KMS-11 (cell line): Measurements from ENCODE around the gene MAP2K7.

Source experiments
- H2AFZ ChIP-seq: fragments of 200-600 bp; sonication (generic); 2 replicates; pipeline ENCODE4 v1.6.1; 2016; ENCODE audit warnings: antibody characterized with exemption, mixed run types, low read depth
- H3K27ac ChIP-seq: fragments of 200-600 bp; sonication (generic); 2 replicates; pipeline ENCODE4 v1.6.1; 2016; ENCODE audit warnings: mild to moderate bottlenecking, mixed run types
- H3K27me3 ChIP-seq: fragments of 200-600 bp; sonication (generic); 2 replicates; pipeline ENCODE4 v1.6.1; 2017; ENCODE audit warnings: mild to moderate bottlenecking, low read depth, mixed run types, moderate library complexity; ENCODE audit not compliant: insufficient read depth
- H3K36me3 ChIP-seq: fragments of 200-600 bp; sonication (generic); 2 replicates; pipeline ENCODE4 v1.6.1; 2017; ENCODE audit warnings: mild to moderate bottlenecking, mixed run types; ENCODE audit not compliant: insufficient read depth
- H3K4me1 ChIP-seq: fragments of 200-600 bp; sonication (generic); 2 replicates; pipeline ENCODE4 v1.6.1; 2016; ENCODE audit warnings: mild to moderate bottlenecking, low read depth, mixed run types; ENCODE audit not compliant: poor library complexity, severe bottlenecking
- H3K4me2 ChIP-seq: fragments of 200-600 bp; sonication (generic); 2 replicates; pipeline ENCODE4 v1.7.0; 2016; ENCODE audit warnings: mild to moderate bottlenecking, mixed run types
- H3K4me3 ChIP-seq: fragments of 200-600 bp; sonication (generic); IDR thresholded peaks from 2 replicates; pipeline ENCODE4 v1.6.1; 2017; ENCODE audit warnings: low read depth, low read length, mixed read lengths; ENCODE audit not compliant: insufficient read depth
- H3K79me2 ChIP-seq: fragments of 200-600 bp; sonication (generic); 2 replicates; pipeline ENCODE4 v1.6.1; 2016; ENCODE audit warnings: low read depth, mixed run types; ENCODE audit not compliant: insufficient read depth
- H3K9ac ChIP-seq: fragments of 200-600 bp; sonication (generic); 2 replicates; pipeline ENCODE4 v1.6.1; 2016; ENCODE audit warnings: mild to moderate bottlenecking, mixed run types
- H4K20me1 ChIP-seq: fragments of 200-600 bp; sonication (generic); 2 replicates; pipeline ENCODE4 v1.6.1; 2016; ENCODE audit warnings: mild to moderate bottlenecking, mixed run types; ENCODE audit not compliant: insufficient read depth
- CTCF ChIP-seq: fragments of 200-600 bp; sonication (generic); conservative IDR thresholded peaks from 2 replicates; pipeline ENCODE4 v1.6.1; 2017; ENCODE audit warnings: low read depth, mild to moderate bottlenecking, antibody characterized with exemption, low read length, moderate library complexity, mixed read lengths

The MAP2K7 gene

DNA sequence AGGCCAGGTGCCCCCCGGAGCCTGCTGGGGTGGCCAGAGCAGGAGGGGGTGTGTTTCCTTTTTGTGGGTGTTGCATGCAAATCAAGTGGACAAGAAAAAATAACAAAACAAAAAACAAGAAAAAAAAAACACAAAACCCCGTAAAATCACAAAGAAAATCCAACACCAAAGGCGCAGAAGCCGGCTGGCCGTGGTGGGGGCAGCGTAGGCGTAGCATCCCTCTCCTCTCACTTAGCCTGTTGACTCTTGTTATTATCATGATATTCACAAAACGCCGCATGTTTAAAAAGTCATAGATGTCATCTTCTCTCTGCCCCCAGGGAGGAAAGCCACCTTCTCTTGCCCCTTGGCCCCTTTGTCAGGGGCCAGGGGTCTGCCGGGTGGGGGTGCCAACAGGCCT, 10.0 kb downstream of the MAP2K7 start:
- Histone ChIP-seq H3K4me3 (no peak overlapping the region), H3K4me2 (no peak overlapping the region), H3K79me2 (no peaks in the 10 kb centered on the region), H3K36me3 (no peaks in the 10 kb centered on the region), H3K27ac (no peak overlapping the region), H4K20me1 (no peaks in the 10 kb centered on the region), H3K9ac (no peak overlapping the region), H3K27me3 (peaks cover 27% of the 10 kb centered on the region), H3K4me1 (no peaks in the 10 kb centered on the region), H2AFZ (no peak overlapping the region)
- no peak for TF ChIP-seq CTCF

- no peak overlapping the region for H3K9ac ChIP-seq
- TF ChIP-seq CTCF, result no peak
- no peaks in the 10 kb centered on the region for H3K79me2 ChIP-seq
- no peak overlapping the region for H3K4me2 ChIP-seq
- no peak overlapping the region for H3K27ac ChIP-seq
- no peaks in the 10 kb centered on the region for H3K36me3 ChIP-seq
- no peaks in the 10 kb centered on the region for H4K20me1 ChIP-seq
- H2AFZ ChIP-seq, result no peak overlapping the region
- H3K4me3 ChIP-seq, result no peak overlapping the region
- H3K27me3 ChIP-seq, result peaks cover 27% of the 10 kb centered on the region
- H3K4me1 ChIP-seq, result peaks cover 3% of the 10 kb centered on the region
These were observed 10.4 kb downstream of the MAP2K7 start for GRCh38 chr19:7914099-7914498.

- H3K79me2 ChIP-seq, result no peaks in the 10 kb centered on the region
- H3K4me1 ChIP-seq, result peaks cover 8% of the 10 kb centered on the region
- TF ChIP-seq CTCF, result no peak
- H3K27me3 ChIP-seq, result peaks cover 27% of the 10 kb centered on the region
- H3K27ac ChIP-seq, result no peak within 1 kb of the TSS
- no peaks in the 10 kb centered on the region for H4K20me1 ChIP-seq
- H2AFZ ChIP-seq, result no peak within 1 kb of the TSS
- no peaks in the 10 kb centered on the region for H3K36me3 ChIP-seq
- H3K9ac ChIP-seq, result no peak within 1 kb of the TSS
- H3K4me3 ChIP-seq, result no peak within 1 kb of the TSS
- no peak within 1 kb of the TSS for H3K4me2 ChIP-seq
These were observed 10.9 kb downstream of the MAP2K7 start, which contains the start of gene TGFBR3L for GRCh38 chr19:7914598-7915045. Gene TGFBR3L, plus strand, starts transcription at chr19:7914830.

GRCh38 chr19:7915250-7916102, 11.8 kb downstream of the MAP2K7 start:
- Histone ChIP-seq H3K4me3 (no peak overlapping the region), H3K27ac (no peak overlapping the region), H3K9ac (no peak overlapping the region), H3K79me2 (no peaks in the 10 kb centered on the region), H3K36me3 (no peaks in the 10 kb centered on the region), H4K20me1 (no peaks in the 10 kb centered on the region), H2AFZ (no peak overlapping the region), H3K27me3 (peaks cover 27% of the 10 kb centered on the region), H3K4me2 (peak overlapping the region; percentile 48; the same call in 1 of the 2 replicates), H3K4me1 (peaks cover 11% of the 10 kb centered on the region)
- TF ChIP-seq CTCF, result no peak
